HTR-8/SVneo (cell line): Measurements from ENCODE around the gene CPA4.

Experiments
- DNase-seq: peaks from one replicate; pipeline ENCODE4 v3.0.0; 2011; ENCODE audit warnings: low spot score, mixed read lengths; ENCODE audit not compliant: insufficient read length
- FAIRE-seq: peaks from 2 replicates; lab custom pipeline; 2011; peaks lifted over from hg19 to GRCh38; lab: Jason Lieb, UNC

The CPA4 gene

DNA sequence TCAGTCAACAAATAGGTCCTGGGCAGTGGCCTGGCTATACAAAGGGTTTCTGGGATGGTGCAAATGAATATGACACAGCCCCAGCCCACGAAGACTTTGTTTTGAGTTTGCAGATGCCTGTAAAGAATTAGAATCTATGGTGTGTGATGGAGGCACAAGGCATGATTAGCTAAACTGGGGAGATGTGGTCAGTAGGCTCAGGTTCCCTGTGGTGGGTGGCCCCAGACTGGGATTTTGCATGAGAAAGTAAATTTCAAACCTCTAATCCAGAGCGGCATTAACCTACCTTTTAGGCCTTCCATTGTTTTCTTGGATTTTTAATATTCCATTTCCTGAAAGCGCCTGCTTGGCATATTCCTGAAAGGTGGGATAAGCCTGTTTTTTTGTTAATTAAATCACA lies 45.3 kb downstream of the CPA4 start:
- FAIRE-seq (no peak), DNase-seq (no peak)

DNA sequence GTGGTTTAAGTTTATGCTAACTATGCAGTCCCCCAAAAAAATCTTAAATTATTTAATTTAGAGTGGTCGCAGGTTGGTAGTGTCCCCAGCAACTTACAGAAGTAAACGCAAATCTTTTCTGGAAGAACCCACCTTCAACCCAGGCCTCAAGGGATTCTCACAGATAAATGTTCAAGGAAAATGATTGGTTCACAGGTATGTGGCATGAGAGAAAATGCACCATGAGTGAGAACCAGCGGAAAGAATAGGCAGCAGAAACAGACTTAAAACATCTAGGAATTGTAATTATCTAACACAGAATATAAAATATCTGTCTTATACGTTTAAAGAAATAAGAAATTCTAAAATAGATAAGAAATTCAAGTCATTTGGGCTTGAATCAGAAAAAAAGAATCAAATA lies 48.9 kb downstream of the CPA4 start:
- DNase-seq (no peak), FAIRE-seq (no peak)

DNA sequence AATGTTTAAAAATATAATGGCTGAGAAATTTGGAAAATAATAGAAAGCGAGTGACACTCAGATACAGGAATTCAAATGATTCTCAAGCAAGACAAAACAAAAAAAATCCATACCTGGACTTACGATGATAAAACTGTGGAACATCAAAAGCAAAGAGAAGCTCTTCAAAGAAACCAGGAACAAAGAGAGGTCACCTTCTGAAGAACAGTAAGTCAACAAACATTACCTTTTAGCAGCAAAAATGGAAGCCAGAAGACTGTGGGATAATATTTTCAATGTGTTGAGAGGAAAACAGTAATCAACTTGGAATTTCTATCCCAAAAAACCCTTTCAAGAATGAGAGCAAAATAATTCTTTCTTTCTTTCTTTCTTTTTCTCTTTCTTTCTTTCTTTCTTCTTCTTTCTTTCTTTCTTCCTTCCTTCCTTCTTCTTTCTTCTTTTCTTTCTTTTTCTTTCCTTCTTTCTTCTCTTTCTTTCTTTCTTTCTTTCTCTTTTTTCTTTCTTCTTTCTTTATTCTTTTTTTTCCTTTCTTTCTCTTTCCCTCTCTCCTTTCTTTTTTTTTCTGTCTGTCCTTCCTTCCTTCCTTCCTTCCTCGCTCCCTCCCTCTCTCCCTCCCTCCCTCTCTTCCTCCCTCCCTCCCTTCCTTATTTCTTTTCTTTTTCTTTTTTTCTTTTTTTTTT lies 49.9 kb downstream of the CPA4 start:
- no peak for FAIRE-seq
- DNase-seq, result no peak

DNA sequence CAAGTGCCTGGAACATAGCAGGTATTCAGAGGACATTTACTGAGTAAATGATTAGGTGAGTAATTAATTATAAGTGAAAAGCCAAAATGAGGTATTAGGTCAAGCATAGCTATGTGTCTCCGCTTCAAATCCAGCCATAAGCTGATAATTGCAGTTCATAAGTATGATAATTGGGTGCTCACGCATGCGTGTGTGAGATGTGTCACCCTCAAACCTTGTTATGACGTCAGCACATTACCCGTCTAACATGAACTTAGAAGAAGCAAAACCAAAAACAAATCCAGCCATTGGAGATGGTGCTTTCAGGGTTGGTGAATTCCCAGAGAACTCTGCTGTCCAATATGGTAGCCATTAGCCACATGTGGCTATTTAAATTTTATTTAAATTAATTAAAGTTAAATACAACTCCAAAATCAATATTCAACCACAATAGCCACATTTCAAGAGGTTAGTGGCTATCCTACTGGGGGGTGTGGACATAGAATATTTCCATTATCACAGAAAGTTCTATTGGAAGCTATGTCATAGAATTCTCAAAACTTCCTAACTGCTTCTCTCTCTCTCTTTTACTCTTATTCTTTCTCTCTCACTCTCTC lies 51.4 kb downstream of the CPA4 start, which contains the start of gene CPA5:
CPA5 (plus strand) TSS at position 546 of the 596 bp plus-strand sequence. CDS start 1,670 bp downstream, outside the sequence.
- FAIRE-seq (no peak), DNase-seq (no peak)

DNA sequence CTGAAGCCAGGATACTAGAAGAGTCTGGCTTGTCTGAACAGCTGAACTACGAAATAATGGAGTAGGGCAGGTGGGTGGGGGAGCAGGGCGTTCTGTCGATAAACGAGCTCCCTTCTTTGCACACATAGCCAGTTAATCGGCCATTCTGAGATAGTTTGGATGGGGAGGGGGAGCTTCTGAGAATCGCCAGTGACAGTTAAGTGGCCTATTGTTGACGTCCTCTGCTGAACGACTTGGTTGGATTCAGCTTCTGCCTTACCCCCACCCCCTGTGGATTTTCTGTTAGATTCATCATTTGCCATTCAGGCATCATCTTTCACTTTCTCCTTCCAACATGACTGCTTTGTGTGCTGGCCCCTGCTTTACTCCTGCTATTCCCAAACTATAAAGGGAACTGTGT lies 52.2 kb downstream of the CPA4 start:
- no peak for DNase-seq
- FAIRE-seq, result no peak

DNA sequence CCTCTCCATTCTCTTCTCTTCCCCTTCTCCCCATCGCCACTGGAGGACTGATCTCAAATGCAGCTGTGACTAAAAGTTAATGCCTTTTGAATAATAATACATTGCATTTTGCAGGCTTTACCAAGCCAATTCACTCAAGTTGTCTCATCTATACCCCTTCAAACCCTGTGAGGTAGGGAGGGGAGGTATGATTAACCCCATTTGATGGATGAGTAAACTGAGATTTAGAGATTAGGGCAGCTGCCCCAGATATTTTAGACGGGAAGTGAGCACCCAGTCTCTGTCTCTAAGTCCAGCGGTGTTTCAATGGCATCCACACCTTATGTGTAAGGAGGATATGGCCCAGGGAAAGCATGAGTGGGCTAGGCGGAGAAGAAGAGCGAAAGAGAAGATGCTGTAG lies 52.8 kb downstream of the CPA4 start:
- no peak for DNase-seq
- no peak for FAIRE-seq

DNA sequence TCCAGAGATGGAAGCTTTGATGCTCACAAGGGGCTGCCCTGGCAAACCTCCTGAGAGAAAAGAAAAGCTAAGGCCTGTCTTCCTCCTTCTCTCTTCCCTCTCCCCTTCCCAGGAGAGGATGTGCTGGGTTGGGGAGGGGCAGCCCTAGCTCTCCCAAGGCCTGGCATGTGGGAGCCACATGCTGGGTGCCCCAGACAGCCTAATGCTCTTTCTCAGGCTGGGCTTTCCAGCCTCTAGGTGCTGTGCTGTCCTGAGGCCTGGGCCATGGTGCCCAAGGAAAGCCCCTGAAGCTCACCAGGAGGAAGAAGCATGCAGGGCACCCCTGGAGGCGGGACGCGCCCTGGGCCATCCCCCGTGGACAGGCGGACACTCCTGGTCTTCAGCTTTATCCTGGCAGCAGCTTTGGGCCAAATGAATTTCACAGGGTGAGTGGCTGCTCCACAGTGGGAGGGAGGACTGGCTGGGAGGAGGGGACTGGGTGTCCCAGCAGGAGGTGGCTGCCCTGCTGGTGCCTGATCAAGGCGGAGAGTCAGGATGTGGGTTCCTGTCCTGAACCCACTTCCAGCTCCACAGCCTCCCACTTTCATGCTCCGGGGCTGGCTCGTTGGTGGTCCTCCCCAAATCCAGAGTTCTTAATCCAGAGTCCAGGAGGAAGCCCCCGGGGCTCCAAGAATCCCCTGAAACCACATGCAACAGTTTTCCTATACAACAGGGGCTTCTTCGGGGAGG lies 53.4 kb downstream of the CPA4 start:
- DNase-seq (no peak), FAIRE-seq (no peak)

DNA sequence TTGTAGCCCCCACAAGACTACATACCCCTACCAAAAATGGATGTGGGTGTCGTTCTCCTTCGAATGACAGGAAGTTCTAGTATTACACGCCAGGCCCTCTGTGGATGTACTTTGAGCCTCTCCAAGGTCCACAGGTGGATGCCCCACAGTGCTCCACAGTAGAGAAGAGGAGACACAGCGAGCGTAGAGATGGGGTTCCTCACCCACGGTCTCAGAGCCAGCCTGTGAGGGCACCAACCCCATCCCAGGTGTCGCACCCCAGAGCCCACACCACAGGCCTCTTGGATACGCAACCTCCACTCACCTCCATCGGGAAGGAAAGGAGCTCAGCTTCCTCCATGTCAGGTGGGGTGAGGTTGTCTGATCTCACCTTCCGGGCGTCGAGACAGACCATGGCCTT lies 54.0 kb downstream of the CPA4 start:
- DNase-seq, result no peak
- FAIRE-seq, result no peak

DNA sequence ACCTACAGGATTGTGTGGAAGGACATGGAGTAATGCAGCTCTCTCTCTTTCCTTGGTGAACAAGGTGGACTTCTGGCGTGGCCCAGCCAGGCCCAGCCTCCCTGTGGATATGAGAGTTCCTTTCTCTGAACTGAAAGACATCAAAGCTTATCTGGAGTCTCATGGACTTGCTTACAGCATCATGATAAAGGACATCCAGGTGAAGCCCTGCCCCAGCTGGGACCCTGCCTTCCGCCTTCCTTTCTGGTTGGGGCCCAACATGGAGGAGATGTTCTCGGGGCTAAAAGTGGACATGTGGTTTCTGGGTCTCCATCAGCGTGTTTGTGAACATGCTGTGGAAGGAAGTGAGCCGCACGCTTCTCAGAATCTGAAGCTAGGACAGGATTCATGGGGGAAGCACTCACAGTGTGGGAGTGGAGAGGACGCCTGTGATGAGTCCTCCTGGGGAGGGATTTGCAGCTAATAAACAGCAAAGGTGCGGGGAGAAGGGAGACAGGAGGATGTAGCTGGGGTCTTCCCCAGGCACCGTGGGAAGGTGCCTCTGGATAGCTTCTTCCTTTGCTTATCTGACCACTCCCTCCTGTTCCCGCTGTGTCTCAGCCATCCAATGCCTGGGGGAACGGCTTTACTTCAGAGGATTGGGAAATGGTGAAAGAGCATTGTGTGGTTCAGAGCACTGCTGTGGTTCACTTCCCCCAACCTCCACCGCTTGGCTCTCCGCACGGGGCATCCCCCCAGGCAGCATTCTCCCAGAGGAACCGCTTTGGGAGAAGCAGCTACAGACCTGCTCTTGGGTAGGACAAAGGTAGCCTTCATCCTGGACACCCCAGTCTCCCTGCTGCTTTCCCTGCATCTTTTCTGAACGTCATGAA lies 57.2 kb downstream of the CPA4 start:
- no peak for DNase-seq

DNA sequence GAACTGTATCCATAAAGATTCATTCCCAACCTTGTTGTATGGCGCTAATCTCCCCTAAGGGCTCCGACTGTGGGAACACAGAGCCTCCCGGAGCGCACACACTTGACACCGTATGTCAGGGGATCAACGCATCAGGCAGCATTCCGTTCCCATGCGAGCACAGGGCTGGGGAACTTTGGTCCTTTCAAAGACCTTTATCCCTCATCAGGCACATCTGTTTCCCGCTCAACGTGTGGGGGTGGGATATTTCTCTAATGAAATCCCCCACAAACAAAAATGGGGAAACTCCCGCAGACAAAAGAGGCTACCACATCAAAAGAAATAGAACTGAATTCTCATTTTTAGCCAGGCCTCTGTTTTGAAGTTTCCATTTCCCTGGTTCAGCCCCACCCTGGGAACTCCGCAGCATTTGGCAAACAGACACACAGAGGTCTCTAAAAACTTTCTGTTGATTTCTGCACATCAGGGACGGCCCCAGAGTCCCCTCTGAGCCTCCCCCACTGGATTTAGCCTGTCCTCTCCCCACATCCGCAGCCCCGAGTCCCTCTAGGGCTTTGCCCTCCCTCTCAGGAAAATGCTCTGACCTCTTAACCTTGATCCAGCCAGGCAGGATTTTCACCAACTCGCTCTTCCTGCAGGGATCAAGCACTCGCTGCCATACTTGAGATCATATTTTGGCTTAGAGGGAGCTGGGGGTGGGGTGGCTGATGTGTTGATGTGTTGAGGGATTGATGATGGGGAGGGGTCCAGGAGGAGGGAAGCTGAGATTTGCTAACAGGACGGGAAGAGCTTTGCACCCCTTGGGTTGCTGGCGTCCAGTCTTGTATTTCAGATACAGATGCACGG lies 58.2 kb downstream of the CPA4 start:
- FAIRE-seq (no peak), DNase-seq (no peak)

More for the DNA sequence above, 57.2 kb downstream of the CPA4 start:
- no peak for FAIRE-seq

DNA sequence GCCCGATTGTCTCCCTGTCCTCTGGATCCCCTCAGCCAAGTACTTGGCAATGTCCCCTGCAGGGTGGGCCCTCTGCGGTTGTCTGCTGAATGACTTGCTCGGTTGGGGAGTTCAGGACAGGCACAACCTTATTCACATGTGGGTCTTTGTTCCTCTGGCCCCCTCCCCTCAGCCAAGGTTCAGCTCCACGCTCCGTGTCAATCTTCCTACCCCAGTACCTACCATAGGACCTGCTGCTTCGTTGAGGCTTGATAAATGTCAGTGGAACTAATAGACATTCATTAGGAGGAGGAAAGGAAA lies 58.8 kb downstream of the CPA4 start:
- FAIRE-seq (no peak), DNase-seq (no peak)

DNA sequence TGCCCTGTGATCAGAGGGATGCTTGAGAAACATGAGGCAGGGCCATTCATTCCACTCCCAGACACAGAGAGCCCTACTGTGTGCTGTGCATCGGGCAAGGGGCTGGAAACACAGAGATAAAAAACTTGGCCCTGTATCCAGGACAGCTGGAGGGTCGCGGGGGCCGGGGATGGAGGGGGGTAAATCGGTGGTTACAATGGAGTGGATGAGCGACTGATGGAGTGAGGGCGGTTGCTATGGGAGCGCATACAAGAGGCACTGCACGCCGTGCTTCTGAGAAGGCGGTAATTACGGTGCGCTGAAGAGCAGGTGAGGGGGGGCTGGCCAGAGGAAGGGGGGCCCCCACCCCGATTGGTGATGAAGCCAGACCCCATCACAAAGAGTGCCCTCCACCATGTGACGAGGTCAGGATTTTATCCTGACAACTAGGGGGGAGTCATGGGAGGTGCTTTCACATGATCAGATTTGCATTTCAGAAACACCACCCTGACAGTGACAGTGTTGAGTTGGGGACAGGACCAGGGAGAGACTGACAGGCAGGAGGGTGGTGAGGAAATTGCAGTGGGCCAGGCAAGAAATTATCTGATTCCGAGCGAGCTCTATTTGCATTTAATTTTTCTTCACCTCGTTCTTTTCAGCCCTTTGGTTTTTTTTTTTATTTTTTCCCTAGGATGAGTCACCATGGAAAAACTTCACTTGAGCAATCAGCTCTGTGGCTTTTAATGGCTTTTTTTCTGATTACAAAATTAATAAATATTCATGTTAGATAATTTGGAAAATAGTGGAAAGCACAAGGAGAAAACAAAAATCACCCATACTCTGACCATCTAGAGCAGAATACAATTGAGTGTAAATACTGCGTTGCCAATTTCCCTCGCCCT lies 59.5 kb downstream of the CPA4 start:
- DNase-seq (no peak), FAIRE-seq (no peak)

DNA sequence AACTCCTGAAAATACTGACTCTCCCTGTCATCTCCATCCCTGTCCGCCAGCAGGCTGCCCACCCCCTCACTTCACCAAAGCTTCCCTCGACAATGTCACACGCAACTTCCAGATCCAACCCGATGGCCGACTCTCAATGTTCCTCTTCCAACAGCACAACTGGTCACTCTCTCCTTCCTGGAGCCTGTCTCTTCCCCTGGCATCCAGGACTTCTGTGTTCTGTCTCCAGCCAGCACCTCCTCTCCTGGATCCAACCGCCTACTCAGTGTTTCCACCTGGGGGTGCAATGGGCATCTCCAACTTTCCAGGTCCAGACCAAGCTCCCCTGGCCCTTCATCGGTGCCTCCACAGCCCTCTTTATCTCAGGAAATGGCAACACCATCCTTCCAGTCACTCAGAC lies 60.2 kb downstream of the CPA4 start:
- FAIRE-seq (no peak), DNase-seq (no peak)

DNA sequence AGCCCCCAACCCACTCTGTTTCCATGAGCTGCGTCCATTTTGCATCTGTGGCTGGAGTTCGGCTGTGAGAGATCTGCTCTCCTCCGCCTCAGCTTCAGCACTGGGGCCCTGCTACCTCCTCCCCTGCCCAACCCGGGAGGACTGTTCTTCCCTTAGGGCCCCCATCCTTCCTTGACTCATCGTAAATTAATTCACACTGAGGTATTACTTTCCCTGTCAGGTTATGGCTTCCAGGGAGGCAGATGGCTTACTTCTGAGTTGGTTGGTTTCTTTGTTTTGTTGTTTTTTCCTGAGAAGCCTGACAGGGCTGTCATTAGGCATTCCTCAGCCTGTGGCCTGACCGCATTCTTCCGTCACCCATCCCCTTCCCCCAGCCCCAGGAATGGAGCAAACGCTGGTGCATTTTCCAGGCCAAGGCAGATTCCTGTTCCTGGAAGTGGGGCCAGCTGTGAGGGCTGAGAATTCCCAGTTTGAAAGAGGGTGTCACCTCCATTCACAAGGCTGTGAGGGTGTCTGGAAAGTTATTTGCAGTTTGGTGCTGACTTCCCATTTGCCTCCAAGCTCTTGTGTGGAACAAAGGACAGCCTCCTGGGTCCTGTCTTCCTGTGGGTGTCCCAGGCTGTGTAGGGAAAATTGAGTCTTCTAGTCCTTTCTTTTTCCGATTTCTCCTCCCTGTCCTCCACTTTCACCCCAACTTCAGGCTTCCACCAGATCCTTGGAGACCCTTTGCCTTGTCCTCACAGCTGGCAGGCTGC lies 63.3 kb downstream of the CPA4 start:
- peak; percentile 79 for FAIRE-seq
- peak; percentile 85 for DNase-seq

DNA sequence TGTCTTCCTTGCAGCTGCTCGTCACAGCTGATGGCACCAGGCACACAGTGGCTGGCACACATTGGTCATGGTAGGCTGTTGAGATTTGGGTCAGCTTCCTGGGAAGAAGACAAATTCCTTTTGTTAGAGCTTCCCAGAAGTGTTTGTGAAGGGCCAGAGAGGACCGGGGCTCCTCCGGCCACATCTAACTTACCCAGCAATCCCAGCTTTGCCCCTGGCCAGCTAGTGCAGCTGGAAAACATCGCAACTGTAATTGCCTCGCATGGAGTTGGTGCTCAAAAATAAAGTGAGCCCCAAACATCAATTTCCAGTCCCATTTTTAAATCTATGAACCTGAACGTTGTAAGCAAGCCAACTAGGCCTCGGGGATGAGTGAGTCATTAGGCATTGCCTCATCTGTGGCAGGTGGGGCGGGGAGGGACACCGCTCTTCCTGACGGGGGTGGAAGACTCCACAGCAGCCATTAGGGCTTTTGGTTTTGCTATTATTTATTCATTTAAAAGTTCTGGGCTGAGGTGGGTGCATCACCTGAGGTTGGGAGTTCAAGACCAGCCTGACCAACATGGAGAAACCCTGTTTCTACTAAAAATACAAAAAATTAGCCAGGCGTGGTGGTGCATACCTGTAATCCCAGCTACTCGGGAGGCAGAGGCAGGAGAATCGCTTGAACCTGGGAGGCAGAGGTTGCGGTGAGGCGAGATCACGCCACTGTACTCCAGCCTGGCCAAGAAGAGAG lies 64.1 kb downstream of the CPA4 start:
- peak; percentile 69 for DNase-seq
- FAIRE-seq, result no peak

DNA sequence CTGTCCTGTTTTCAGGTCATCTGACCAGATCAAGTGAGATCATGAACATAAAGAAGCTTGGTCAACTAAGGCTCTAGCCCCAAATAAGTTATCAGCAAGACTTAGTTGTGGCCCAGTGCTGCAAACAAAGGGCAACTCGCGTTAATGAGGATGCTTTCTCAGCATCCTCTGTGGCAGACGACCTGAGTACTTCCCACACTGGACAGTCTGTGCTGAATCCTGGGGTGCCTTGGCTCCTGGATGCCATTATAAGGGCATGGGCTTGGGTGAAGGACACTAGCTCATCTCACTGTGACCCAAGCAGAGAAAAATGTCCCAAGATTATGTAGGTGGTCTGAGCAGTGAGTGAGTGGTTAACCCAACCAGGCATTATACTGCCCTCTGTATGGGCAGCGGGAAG lies 65.5 kb downstream of the CPA4 start:
- DNase-seq, result no peak
- FAIRE-seq, result no peak

DNA sequence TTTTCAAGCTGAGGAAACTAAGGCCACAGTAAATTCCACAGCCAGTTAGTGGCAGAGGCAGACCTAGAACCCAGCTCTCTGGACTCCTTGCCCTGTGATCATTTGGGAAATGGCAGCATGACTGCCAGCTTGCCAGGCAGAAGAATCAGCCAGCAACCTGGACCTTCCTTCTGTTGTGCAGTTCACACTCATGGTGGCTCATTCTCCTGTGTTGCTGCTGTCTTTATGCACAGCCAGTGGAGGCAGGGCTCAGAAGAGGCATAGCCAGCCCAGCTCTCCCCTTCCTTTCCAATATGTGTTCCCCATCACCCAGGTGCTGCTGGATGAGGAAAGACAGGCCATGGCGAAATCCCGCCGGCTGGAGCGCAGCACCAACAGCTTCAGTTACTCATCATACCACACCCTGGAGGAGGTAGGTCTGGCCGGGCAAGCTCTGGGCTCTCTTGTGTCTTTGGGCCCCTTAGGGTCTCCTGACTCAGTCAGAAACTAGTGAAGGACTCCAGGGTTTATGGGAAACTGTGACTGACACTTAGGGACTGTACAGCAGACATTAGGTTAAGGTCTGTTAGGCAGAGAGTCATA lies 66.4 kb downstream of the CPA4 start:
- DNase-seq (no peak), FAIRE-seq (no peak)
